Activated CD4-positive, alpha-beta T cell treated with anti-CD3 and anti-CD28 coated beads for 36 hours (primary cell): ENCODE measurements around the gene OTOGL. TPM values are rescaled to one million over a fixed set of nuclear protein-coding genes. Genes with fewer than 3 reads are reported as not detected.

Experiments
- ATAC-seq: fragments of 200-7000 bp; cut with Tn5 transposase; one replicate; pipeline ENCODE4 v1.10.0; 2021; ENCODE audit warnings: mild to moderate bottlenecking, moderate library complexity
- CTCF ChIA-PET: fragments of 350-600 bp; sonication (Branson Sonifier 250); formaldehyde crosslinking; loops from one replicate; lab custom pipeline; 2021; ENCODE audit warnings: antibody characterized with exemption; lab: Charles Lee
- POLR2A ChIA-PET: fragments of 350-600 bp; sonication (Branson Sonifier 250); formaldehyde crosslinking; loops from one replicate; lab custom pipeline; 2021; ENCODE audit warnings: antibody characterized with exemption, inconsistent platforms; lab: Charles Lee
- DNase-seq: peaks from one replicate; pipeline ENCODE4 v3.0.0-alpha.2; 2020
- H3K27ac Mint-ChIP-seq: one replicate; pipeline ENCODE4 v1.8.0; 2021; ENCODE audit warnings: mixed read lengths
- H3K27me3 Mint-ChIP-seq: one replicate; pipeline ENCODE4 v1.8.0; 2021; ENCODE audit warnings: mixed read lengths
- H3K36me3 Mint-ChIP-seq: one replicate; pipeline ENCODE4 v1.8.0; 2021; ENCODE audit warnings: low read depth, mixed read lengths
- H3K4me1 Mint-ChIP-seq: one replicate; pipeline ENCODE4 v1.8.0; 2021; ENCODE audit warnings: mixed read lengths
- H3K4me3 Mint-ChIP-seq: one replicate; pipeline ENCODE4 v1.8.0; 2021; ENCODE audit warnings: mild to moderate bottlenecking, moderate library complexity, mixed read lengths
- H3K9me3 Mint-ChIP-seq: one replicate; pipeline ENCODE4 v1.8.0; 2021; ENCODE audit warnings: low read depth, mixed read lengths
- intact Hi-C, 2 experiments: fragments of 100-400 bp; cut with DNase I in 1 of 2; cut with micrococcal nuclease in 1 of 2; formaldehyde crosslinking; loops; one replicate each; pipeline versions ENCODE4 v1.14.2 to v1.15.1; 2022 to 2024; cut with DNase I, micrococcal nuclease
- total RNA-seq, 2 experiments: library from RNA; stranded (reverse); gene quantifications; one replicate each; pipeline ENCODE4 v1.2.3, GENCODE V29; 2021

OTOGL gene
- total RNA-seq, 2 experiments from 2014 or later: not detected

DNA sequence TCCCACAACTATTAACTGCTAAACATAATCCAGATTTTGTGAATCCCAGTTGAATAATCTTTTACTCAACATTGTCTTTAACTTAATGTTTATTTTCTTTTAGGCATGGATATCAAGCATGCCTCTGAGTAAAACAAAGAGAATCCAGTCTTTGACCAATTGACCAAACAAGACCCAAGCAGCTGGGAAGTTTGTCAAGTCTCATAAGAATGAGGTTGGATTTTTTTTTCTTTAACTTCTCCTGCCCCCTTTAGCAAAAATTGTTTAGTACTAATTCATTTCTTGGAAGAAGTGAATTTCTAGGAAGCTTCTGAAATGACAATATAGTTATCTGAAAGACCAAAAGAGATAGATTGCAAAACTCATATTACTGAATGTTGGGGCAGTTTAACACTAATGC is 89.9 kb downstream of the OTOGL start:
- ATAC-seq (no peak), DNase-seq (no peak)
- Mint-ChIP-seq H3K27me3 (peaks cover 1% of the 10 kb centered on the region), H3K27ac (no peak overlapping the region), H3K4me1 (peaks cover 5% of the 10 kb centered on the region), H3K4me3 (no peak overlapping the region), H3K36me3 (no peaks in the 10 kb centered on the region), H3K9me3 (no peaks in the 10 kb centered on the region)
- ChIA-PET POLR2A (no interaction called here), CTCF (interaction anchor here (0.7 kb wide), 1 partner anchor 56 kb away, joined by 3 read pairs; no protein-coding TSS in a partner anchor)
- intact Hi-C loops: loop anchor here in 1 of 2 experiments (5.0 to 10.0 kb wide), 2 partner anchors 137 to 454 kb away; no protein-coding TSS in a partner anchor

DNA sequence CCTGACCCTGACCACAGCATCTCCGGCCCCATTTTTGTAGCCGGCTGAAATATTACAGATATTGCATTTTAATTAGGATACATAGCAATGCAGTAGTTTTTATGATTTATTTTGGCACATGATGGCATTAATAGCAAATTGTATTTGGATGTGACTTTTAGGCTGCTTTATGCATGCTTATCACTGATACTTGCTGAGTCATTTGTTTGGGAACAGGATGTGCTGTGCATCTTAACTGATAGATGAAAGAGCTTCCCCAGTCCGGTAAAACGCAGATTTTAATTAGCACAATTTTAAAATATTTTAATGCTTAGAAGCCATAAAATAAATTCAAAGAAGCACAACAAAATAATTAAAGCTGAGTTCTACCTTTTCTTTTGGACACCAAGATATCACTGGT is 90.7 kb downstream of the OTOGL start:
- no peaks in the 10 kb centered on the region for H3K9me3 Mint-ChIP-seq
- ChIA-PET CTCF (interaction anchor here (1.7 kb wide), 1 partner anchor 14 kb away, joined by 4 read pairs; no protein-coding TSS in a partner anchor), POLR2A (no interaction called here)
- no peak overlapping the region for H3K27ac Mint-ChIP-seq
- H3K27me3 Mint-ChIP-seq: peaks cover 2% of the 10 kb centered on the region
- intact Hi-C loops: no loop called here
- H3K36me3 Mint-ChIP-seq: no peaks in the 10 kb centered on the region
- no peak overlapping the region for H3K4me3 Mint-ChIP-seq
- no peak for ATAC-seq
- no peak for DNase-seq
- H3K4me1 Mint-ChIP-seq: peaks cover 5% of the 10 kb centered on the region

DNA sequence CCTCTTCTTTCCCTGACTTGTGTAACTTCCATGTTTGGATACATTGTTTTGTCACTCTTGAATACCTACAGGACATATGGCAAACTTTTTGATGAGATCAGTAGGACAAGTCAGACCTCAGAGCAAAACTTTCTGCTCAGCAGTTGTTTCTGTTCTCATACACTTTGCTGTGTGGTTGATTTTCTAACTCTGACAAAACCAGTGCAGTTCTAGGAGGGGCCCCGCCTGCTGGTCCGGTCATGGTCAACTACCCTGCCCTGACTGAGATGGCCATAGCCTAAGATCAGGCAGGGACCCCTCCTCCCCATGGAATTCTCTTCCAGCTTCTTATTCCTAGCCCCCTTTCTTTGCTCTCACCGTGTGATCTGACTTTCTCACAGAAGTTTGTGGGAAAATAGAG is 92.8 kb downstream of the OTOGL start:
- H3K27ac Mint-ChIP-seq: no peak overlapping the region
- ChIA-PET CTCF (interaction anchor here (1.3 kb wide), 1 partner anchor 78 kb away, joined by 5 read pairs; no protein-coding TSS in a partner anchor), POLR2A (no interaction called here)
- H3K36me3 Mint-ChIP-seq: no peaks in the 10 kb centered on the region
- no peak for DNase-seq
- ATAC-seq: no peak
- H3K9me3 Mint-ChIP-seq: no peaks in the 10 kb centered on the region
- no peak overlapping the region for H3K4me3 Mint-ChIP-seq
- peaks cover 5% of the 10 kb centered on the region for H3K4me1 Mint-ChIP-seq
- intact Hi-C loops: loop anchor here in 1 of 2 experiments (2.0 kb wide), 1 partner anchor 77 kb away; no protein-coding TSS in a partner anchor
- peaks cover 2% of the 10 kb centered on the region for H3K27me3 Mint-ChIP-seq

DNA sequence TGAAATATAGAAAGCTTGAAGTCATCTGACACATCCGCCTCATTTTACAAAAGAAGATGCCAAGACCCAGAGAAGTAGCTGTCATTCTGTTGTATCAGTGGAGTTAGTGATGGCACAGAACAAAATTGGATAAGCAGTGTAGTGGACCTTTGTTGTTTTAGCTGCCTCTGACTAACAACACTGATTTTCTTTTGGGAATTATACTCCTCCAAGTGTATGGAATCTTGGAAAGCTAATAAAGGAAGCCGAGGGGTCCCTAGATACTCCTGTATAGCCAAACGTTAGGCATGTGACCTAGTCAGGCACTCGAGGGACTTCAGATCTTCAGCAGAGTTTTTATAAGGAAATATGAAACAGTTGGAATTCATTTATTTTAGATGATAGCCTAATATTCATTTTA is 94.5 kb downstream of the OTOGL start:
- ChIA-PET POLR2A (no interaction called here), CTCF (interaction anchor here (1.5 kb wide), 1 partner anchor 76 kb away, joined by 5 read pairs; no protein-coding TSS in a partner anchor)
- ATAC-seq (no peak), DNase-seq (no peak)
- Mint-ChIP-seq H3K36me3 (no peaks in the 10 kb centered on the region), H3K4me1 (no peaks in the 10 kb centered on the region), H3K4me3 (no peak overlapping the region), H3K27me3 (peaks cover 5% of the 10 kb centered on the region), H3K9me3 (no peaks in the 10 kb centered on the region), H3K27ac (no peak overlapping the region)
- intact Hi-C loops: loop anchor here (1.0 to 2.0 kb wide), 2 partner anchors 75 to 76 kb away; no protein-coding TSS in a partner anchor

- intact Hi-C loops: no loop called here
- POLR2A ChIA-PET: no interaction called here
- DNase-seq: no peak
- Mint-ChIP-seq H3K4me1 (no peaks in the 10 kb centered on the region), H3K27me3 (peaks cover 5% of the 10 kb centered on the region), H3K27ac (no peak overlapping the region), H3K4me3 (no peak overlapping the region), H3K9me3 (no peaks in the 10 kb centered on the region), H3K36me3 (no peaks in the 10 kb centered on the region)
- CTCF ChIA-PET: interaction anchor here (0.7 to 1.7 kb wide), 5 partner anchors 18 to 303 kb away, joined by 3 to 7 read pairs (median 3); no protein-coding TSS in a partner anchor
- no peak for ATAC-seq
These were observed 95.9 kb downstream of the OTOGL start for GRCh38 chr12:80195074-80195726.

DNA sequence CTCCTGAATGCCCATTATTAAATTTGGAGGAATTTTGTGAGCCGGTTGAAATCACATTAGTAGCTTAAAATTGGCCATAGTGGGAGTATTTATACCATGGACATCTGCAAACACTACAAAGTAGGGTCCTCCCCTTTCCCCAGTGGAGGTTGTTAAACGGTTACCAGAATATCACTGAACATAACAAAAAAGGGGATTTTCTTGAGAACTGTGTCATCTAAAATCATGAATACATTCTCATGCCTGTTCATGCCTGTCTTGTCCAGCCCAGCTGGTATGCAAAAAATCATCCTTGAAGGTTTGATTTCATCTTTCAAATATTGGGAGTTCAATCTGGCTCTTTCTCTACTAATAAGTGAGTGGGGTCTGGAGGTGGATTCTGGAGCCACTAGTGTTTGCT is 96.4 kb downstream of the OTOGL start:
- Mint-ChIP-seq H3K4me3 (no peak overlapping the region), H3K36me3 (no peaks in the 10 kb centered on the region), H3K27me3 (peaks cover 5% of the 10 kb centered on the region), H3K27ac (no peak overlapping the region), H3K9me3 (no peaks in the 10 kb centered on the region), H3K4me1 (no peaks in the 10 kb centered on the region)
- ATAC-seq: no peak
- intact Hi-C loops: no loop called here
- no peak for DNase-seq
- ChIA-PET CTCF (interaction anchor here (0.8 to 1.7 kb wide), 4 partner anchors 18 to 304 kb away, joined by 3 to 7 read pairs (median 4); no protein-coding TSS in a partner anchor), POLR2A (no interaction called here)

DNA sequence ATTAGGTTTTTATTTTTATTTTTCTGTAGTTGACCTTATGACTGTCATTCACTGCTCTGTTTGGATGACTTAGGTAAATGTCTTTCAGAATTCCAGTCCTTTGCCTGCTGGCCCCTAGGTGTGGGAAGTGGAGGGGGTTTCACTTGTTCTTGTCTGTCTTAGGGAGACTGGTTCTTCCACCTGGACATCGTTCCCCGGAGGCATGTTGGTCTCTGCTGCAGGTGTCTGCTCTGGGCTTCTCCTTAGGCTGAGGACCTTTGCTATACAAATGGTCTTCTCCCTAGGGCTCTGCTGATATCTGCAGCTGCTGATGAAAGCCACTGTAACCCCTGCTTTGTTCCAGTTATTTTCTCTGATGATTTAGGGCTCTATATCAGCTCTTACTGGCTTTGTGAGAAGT is 97.1 kb downstream of the OTOGL start:
- H3K9me3 Mint-ChIP-seq: no peaks in the 10 kb centered on the region
- ChIA-PET CTCF (no interaction called here), POLR2A (no interaction called here)
- no peaks in the 10 kb centered on the region for H3K36me3 Mint-ChIP-seq
- intact Hi-C loops: no loop called here
- no peaks in the 10 kb centered on the region for H3K4me1 Mint-ChIP-seq
- DNase-seq: no peak
- no peak for ATAC-seq
- no peak overlapping the region for H3K4me3 Mint-ChIP-seq
- no peak overlapping the region for H3K27ac Mint-ChIP-seq
- peaks cover 5% of the 10 kb centered on the region for H3K27me3 Mint-ChIP-seq

DNA sequence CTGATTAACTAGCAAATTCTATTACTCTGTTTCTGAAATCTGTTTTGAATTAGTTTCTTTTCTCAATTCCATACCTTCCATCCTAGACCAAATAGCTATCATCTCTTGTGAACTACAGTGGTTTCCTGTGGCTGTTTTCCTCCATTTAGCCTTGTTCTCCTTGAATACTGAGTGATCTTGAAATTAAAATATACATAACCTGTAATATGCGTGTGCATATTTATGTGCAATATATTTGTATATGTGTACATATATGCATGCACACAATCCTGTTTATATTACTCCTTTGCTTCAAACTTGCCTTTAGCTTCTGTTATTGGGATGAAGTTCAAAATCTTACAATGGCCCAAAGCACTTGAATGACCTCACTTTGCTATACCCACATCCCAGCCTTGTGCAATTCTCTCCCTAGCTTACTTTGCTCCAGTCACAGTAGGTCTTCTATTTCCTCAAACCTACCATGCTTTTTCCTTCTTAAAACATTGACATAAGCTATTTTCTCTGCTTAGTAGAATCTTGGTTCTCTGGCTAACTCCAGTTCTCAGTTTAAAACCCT is 99.5 kb downstream of the OTOGL start:
- DNase-seq: no peak
- POLR2A ChIA-PET: no interaction called here
- Mint-ChIP-seq H3K27ac (no peak overlapping the region), H3K9me3 (no peaks in the 10 kb centered on the region), H3K4me3 (no peak overlapping the region), H3K4me1 (no peaks in the 10 kb centered on the region), H3K27me3 (peaks cover 6% of the 10 kb centered on the region), H3K36me3 (no peaks in the 10 kb centered on the region)
- CTCF ChIA-PET: interaction anchor here (0.8 kb wide), 1 partner anchor 129 kb away, joined by 3 read pairs; no protein-coding TSS in a partner anchor
- ATAC-seq: no peak
- intact Hi-C loops: no loop called here

DNA sequence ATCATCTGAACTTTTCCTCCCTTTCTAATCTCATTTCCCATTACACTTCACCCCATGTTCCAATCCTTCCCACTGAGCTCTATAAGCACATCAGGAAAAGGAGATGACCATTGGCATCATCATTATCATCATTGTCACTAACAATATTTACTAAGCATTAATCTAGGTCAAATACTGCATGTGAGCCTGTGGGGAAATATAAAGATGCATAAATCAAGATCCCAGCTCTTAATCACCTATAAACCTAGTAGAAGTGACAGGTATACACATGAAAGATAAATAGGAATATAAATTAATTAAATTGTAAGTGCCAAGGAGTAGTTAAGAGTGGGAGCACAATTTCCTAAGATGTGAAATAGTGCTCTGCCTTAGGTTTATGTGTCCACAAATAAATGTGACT is 100.6 kb downstream of the OTOGL start:
- intact Hi-C loops: no loop called here
- no peak overlapping the region for H3K27ac Mint-ChIP-seq
- no peak overlapping the region for H3K4me3 Mint-ChIP-seq
- ATAC-seq: no peak
- H3K9me3 Mint-ChIP-seq: no peaks in the 10 kb centered on the region
- peaks cover 7% of the 10 kb centered on the region for H3K27me3 Mint-ChIP-seq
- CTCF ChIA-PET: interaction anchor here (1.1 kb wide), 1 partner anchor 70 kb away, joined by 3 read pairs; no protein-coding TSS in a partner anchor
- POLR2A ChIA-PET: no interaction called here
- no peak for DNase-seq
- no peaks in the 10 kb centered on the region for H3K4me1 Mint-ChIP-seq
- no peaks in the 10 kb centered on the region for H3K36me3 Mint-ChIP-seq

- no peak overlapping the region for H3K27ac Mint-ChIP-seq
These were observed 101.1 kb downstream of the OTOGL start for GRCh38 chr12:80200414-80200813.

GRCh38 chr12:80201908-80202307 is 102.6 kb downstream of the OTOGL start:
- Mint-ChIP-seq H3K9me3 (no peaks in the 10 kb centered on the region), H3K27me3 (peaks cover 7% of the 10 kb centered on the region), H3K4me1 (no peaks in the 10 kb centered on the region), H3K4me3 (no peak overlapping the region), H3K27ac (no peak overlapping the region), H3K36me3 (no peaks in the 10 kb centered on the region)
- ChIA-PET POLR2A (no interaction called here), CTCF (no interaction called here)
- intact Hi-C loops: no loop called here
- no peak for ATAC-seq
- no peak for DNase-seq

More at GRCh38 chr12:80200414-80200813, 101.1 kb downstream of the OTOGL start:
- ATAC-seq (no peak), DNase-seq (no peak)
- Mint-ChIP-seq H3K27me3 (peaks cover 7% of the 10 kb centered on the region), H3K4me1 (no peaks in the 10 kb centered on the region), H3K36me3 (no peaks in the 10 kb centered on the region), H3K4me3 (no peak overlapping the region), H3K9me3 (no peaks in the 10 kb centered on the region)
- POLR2A ChIA-PET: no interaction called here
- CTCF ChIA-PET: interaction anchor here (1.1 kb wide), 1 partner anchor 70 kb away, joined by 3 read pairs; no protein-coding TSS in a partner anchor
- intact Hi-C loops: no loop called here

DNA sequence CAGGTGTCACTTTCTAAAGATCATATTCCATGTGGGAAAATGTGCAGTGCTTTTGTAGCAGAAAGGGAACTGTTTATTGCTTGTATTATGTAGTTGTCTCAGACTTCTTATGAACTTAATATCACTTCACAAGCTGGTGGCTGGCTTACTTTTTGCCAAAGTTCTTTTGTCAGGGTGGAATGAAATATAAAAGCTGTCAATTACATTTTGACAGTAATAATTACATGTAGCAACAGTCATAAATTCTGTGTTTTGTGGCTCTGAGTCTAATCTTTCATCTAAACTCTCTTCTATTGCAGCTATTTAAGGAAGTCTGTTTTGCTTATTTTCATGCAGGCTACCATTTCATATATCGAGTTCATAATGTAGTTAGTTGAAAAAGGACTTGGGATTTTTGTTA is 106.6 kb downstream of the OTOGL start:
- ATAC-seq (no peak), DNase-seq (no peak)
- ChIA-PET CTCF (no interaction called here), POLR2A (no interaction called here)
- H3K36me3 Mint-ChIP-seq: no peaks in the 10 kb centered on the region
- intact Hi-C loops: no loop called here
- no peaks in the 10 kb centered on the region for H3K4me1 Mint-ChIP-seq
- no peak overlapping the region for H3K4me3 Mint-ChIP-seq
- H3K27me3 Mint-ChIP-seq: peaks cover 3% of the 10 kb centered on the region
- no peak overlapping the region for H3K27ac Mint-ChIP-seq
- no peaks in the 10 kb centered on the region for H3K9me3 Mint-ChIP-seq
